ENCODE data around the gene VGLL4.

DNA sequence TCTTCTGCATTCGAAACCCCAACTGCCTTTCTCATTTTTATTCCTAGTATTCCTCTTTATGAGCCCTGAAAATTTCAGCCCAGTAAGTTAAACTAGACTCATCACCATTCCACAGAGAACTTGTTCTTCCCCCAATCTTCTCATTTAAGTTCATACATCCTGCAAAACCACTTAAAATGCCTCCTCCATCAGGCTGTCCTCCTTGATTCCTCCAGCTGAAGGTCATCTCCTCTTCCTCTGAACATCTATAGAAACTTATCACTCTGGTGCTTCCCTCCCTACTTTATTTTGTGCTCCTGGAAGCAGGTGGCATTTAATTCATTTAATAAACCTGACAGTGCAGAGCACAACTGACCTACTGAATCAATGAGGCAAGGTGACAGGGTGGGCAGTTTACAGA, 38.3 kb downstream of the VGLL4 start:
- TF ChIP-seq CTCF (conservative IDR thresholded peaks at IDR 0.05; ENCODE audit: low read depth, low read length) (no peak), EZH2 (IDR thresholded peaks at IDR 0.05; ENCODE audit: borderline replicate concordance, low read depth, low read length, poor library complexity, severe bottlenecking) (no peak)
